HG02642 (cell line): ENCODE measurements around the gene ZNF132.

ENCODE experiments used
- ATAC-seq: cut with Tn5 transposase; IDR thresholded peaks from one replicate; pipeline ENCODE4 v1.9.1; 2021; ENCODE audit warnings: mild to moderate bottlenecking; ENCODE audit not compliant: unreplicated experiment, poor library complexity

ZNF132 gene

DNA sequence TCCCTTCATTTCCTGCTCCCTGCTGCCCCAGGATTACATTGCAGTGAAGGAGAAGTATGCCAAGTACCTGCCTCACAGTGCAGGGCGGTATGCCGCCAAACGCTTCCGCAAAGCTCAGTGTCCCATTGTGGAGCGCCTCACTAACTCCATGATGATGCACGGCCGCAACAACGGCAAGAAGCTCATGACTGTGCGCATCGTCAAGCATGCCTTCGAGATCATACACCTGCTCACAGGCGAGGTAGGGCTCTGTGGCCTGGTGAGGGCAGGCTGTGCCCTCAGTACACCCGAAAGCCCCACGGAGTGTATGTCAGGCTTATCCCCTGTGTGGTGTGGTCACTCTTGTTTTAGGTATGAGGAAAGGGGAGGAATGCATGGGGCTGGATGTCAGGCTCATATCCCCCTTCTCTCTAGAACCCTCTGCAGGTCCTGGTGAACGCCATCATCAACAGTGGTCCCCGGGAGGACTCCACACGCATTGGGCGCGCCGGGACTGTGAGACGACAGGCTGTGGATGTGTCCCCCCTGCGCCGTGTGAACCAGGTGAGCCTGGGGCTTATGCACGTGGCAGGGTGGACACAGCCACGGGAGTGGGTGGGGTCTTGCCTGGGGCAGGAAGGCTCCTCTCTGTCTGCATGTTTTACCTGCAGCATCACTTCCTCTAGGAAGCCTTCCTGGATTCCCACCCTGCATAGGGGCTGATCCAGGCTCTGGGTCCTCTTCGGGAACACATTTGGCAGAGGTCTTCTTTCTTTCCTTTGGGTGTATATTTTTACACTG, 46.8 kb downstream of the ZNF132 start:
- ATAC-seq: no peak

GRCh38 chr19:58388175-58388526, 51.8 kb downstream of the ZNF132 start:
- no peak for ATAC-seq

DNA sequence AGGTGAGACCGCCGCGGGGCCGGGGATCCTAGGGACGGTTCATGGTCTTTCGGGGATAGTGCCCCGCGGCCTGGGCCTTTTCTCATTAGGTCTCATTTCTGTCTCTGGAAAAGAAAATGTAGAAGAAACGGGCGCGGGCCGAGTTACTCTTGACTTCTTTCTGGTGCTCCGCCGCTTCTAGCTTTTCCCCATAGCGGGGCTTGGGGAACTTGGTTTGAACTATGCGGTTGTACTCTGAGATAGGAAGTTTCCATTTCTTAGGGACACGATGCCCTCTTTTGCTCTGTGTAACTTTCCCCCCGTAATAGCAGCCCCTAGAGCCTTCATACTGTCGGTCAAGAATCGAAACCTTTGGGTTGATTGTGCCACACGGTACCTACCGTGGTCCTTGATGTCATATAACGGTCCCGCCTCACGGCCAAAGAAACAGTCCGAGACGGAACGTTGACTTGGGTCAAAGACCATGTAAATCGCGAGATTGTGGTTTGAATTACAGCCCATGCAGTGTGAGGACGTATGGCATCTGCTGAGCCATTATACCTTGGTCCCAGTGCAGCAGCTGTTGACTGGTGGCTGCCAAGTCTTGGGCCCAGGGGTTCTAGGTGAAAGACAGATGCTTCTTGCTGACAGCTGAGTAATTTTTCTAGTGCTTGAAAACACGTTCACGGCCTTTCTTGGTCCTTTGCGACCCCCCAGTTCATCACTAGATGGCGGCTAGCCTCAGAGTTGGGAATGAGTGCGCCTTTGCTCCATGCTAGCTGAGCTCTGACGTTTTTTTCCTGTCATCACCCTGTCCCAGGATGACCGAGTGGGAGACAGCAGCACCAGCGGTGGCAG, 52.4 kb downstream of the ZNF132 start:
- no peak for ATAC-seq

DNA sequence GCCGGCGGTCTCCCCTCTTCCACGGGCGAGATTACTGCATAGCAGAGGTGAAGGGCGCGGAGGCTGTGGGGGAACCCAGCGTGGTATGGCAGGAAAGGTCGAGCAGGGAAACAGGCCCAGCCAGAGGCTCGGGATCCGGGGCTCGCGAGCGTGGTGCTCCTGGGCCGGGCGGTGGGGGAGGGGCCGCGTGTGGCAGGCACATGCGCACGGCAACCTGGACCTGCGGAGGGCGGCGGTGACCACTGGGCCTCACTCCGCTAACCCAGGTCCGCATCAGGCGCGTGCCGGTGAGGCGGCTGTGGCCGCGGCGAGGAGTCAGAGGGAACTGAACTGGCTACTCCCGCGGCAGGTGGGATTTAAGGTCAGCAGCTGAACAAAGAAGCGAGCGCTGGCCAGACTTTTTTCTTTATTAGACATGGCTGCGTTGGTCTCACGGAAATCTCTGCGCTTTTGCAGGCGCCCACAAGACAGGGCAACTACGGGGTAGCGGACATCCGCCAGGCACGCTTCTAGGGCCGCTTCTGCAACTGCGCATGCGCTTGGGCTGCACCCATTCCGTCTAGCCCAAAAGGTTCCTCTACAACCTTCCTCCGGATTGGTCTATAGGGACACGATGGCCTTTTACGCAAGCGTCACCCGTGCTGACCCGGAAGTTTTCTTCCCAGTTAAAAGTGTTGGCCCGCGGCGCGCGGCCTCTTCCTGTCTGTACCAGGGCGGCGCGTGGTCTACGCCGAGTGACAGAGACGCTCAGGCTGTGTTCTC, 53.2 kb downstream of the ZNF132 start, which contains the start of gene RPS5:
RPS5 (plus strand) TSS at position 694 of the 762 bp plus-strand sequence. CDS start 869 bp downstream, outside the sequence.
- peak; percentile 83 for ATAC-seq

- peak; percentile 3 for ATAC-seq
These were observed 53.9 kb downstream of the ZNF132 start for GRCh38 chr19:58385891-58386575.

GRCh38 chr19:58385313-58385890, 54.6 kb downstream of the ZNF132 start:
- no peak for ATAC-seq

GRCh38 chr19:58382997-58383603, 56.9 kb downstream of the ZNF132 start:
- no peak for ATAC-seq
